Amygdala (tissue), 56 donors: Measurements from ENCODE around the gene SEC61B.

Source experiments
- DNase-seq, 56 donors: peaks; one replicate each; lab custom pipeline; 2025; lab: John Stamatoyannopoulos, UW

SEC61B gene

DNA sequence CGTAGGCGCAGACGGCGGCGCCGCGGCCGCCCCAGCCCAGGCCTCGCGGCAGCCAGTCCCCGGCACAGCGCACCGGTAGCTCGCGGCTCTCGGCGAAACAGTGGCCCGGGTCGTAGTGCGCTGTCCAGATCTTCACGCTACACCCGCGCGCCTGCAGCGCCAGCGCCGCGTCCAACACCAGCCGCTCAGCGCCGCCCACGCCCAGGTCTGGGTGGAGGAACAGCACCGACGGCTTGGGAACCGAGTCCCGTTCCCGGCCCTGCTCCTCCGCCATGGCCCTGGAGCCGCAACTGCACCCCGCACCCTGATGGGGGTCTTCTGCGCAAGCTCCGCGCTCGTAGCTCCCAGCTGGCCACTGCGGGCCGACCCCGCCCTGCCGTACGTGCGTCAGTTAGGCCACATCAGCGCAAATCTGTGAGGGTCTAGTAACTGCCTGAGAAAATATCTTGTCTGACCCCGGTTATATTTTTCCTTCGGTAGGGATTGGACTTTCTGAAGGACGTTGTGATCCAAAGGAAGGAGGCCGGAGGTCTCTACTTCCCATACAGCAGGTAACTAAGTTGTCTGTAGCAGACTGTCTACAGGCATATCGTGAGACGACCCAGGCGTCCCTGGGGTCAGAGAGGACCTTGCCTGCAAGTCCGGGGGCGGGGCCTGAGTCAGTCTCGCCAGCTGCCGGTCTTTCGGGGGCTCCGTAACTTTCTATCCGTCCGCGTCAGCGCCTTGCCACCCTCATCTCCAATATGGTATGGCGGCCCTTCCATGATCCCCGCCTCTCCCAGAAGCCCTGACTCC, at the start of gene SEC61B, which contains the start of gene ALG2:
Gene SEC61B (plus strand): TSS at position 662 of the 795 bp plus-strand sequence. CDS start 82 bp downstream, at position 744.
Gene ALG2 (minus strand): TSS at position 322 of the 795 bp plus-strand sequence. CDS start 48 bp downstream, at position 274.
- peak; percentile 68 to 97 (median 91) for DNase-seq

- DNase-seq = peak in 1 of 56 donors; percentile 19
Observed at GRCh38 chr9:99173570-99174504, 48.2 kb upstream of the SEC61B start.

DNA sequence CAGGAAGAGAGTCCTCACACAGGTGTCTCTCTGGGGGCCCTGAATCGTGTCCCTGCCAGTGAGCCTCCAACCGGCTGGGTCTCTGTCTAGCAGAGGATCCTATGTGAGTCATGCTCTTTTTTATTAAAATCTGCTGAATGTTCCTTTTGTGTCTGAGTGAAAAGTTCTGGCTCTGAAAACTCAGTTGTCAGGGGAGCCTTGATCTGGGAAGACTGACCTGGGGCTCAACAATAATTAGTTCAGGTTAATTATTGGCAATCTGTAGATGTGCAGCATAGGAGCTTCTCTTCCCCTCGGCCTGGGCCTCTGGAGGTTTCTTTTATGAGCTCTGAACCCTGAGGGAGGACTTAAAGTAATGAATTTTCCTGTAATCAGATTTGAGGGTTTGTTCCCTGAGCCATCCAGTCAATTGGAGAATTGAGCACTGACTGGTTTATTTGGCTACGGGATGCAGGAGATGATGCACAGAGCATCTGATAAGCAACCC, 45.5 kb upstream of the SEC61B start:
- DNase-seq = no peak

GRCh38 chr9:99177576-99178366, 44.3 kb upstream of the SEC61B start:
- DNase-seq = no peak

- no peak for DNase-seq
Observed at GRCh38 chr9:99178912-99179872, 42.9 kb upstream of the SEC61B start.

DNA sequence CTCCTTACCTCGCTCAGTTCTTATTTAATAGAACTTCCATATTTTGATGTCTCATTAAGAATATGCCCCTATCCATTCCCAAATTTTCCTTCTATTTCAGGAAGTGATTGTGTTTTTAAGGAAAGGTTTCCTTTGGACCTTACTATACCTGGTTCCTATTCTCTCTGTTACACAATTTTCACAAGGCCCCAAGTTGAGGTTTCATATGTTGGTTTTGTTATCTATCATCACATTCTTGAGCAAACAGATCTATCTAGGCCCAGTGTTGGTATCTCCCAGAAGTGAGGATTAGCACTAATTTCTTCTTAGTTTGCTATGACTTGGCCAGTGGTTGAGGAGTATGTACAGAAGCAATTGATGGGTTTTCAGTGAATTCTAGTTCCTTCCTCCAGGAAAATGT, 41.9 kb upstream of the SEC61B start:
- no peak for DNase-seq

DNA sequence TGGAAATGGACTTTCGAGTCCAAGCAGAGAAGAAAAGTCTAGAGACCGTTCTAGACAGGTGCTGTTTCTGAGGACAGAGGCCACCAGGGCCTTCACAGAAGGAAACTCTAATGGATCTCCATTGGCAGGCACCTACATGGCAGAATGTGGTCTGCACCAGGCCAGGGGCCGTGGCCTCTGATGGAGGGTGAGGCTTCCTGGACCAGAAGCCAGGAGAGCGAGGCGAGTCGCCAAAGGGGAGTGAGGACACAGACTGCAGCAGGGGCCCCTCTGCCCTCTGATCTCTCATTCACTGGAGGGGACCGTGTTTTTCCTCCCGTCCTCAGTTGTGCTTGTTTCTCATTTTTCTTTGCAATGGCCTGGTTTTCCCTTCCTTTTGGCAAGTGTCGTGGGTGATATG, 41.4 kb upstream of the SEC61B start:
- no peak for DNase-seq

DNA sequence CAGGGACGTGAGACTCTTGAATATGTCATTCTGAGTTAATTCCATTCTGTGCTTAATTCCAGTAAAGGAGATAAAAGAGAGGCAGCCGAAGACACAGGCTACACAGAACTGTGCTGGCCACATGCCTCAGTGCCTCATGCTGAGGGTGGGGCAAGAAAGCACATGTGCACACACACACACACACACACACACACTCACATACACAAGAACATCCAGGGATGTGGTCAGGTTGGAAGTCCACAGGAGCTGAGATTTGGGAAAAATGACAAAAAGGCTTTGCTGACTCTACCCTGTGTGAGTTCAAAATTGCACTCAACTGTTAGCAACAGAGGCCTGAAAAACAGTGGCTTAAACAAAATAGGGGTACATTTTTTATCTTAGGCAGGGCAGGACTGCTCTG, 40.9 kb upstream of the SEC61B start:
- no peak for DNase-seq

- no peak for DNase-seq
Observed at GRCh38 chr9:99181621-99182020, 40.5 kb upstream of the SEC61B start.

GRCh38 chr9:99182356-99182755, 39.7 kb upstream of the SEC61B start:
- no peak for DNase-seq

DNA sequence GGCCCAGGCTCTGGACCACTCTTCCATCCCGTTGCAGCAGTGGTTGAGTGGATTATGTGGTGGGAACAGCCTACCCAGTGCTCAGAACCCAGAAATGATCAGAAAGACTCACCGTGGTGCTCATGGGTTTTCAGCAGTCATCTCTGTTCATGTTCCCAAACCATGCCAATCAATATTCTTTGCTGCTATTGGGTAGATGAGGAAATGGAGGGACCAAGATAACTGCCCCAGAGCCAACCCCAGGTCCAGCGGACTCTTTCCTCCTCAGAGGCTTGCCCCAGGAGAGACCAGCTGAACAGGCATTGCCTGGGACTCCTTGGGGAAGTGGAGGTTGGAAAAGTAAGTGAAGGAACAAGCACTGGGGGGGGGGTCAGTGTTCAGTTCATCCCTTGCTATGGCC, 38.5 kb upstream of the SEC61B start:
- no peak for DNase-seq

GRCh38 chr9:99184110-99184474, 38.0 kb upstream of the SEC61B start:
- DNase-seq = no peak

DNA sequence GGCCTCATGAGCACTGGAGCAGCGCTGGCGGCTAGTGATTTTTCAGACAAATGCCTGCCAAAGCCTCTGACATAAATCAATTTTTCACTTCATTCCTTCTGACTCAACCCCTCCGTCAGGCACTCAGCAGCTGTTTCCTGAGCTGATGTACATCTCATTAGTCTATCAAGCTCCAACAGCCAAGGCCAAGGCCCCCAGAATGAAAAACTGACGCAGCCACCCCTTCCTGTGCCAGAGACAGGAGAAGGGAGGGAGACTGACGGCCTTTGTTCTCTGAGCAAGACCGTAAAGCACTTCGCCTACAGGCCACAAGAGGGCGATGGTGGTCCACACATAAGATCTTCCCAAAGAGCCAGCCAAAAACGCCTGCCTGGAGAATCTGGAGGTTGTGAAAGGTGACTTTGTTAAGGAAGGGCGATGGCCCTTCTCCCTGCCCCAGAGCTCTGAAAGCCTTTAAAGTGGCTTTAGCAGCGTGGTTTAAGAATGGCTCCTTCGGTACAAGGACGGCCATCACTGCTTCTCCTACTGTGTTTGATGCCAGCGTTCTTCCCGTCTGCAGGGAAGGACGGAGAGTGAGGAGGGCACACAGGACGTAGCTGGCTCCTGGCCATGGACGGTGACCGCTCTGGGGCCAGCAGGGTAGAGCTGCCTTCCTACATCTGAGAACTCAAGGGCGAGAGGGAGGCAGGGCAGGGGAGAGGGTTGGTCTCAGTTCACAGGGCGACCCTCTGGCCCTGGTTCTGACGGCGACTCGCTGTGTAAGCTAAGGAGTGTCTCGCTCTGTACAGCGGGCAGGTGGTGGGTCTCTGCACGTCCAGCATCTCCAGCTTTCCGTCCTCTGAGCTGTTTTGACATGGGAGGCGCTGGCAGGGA, 37.4 kb upstream of the SEC61B start:
- peak in 55 of 56 donors; percentile 4 to 94 (median 74) for DNase-seq

DNA sequence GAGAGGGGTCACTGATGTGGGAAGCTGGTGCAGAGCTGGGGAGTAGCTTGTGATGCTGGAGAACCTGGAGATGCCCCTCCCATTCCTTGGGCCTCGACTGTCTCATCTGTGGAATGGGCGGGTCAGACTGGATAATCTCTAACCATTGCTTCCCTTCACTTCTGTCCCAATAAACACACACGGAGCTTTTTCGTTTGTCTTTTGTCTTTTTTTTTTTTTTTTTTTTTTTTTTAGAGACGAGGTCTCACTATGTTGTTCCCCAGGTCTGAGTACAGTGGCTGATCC, 36.8 kb upstream of the SEC61B start:
- no peak for DNase-seq

DNA sequence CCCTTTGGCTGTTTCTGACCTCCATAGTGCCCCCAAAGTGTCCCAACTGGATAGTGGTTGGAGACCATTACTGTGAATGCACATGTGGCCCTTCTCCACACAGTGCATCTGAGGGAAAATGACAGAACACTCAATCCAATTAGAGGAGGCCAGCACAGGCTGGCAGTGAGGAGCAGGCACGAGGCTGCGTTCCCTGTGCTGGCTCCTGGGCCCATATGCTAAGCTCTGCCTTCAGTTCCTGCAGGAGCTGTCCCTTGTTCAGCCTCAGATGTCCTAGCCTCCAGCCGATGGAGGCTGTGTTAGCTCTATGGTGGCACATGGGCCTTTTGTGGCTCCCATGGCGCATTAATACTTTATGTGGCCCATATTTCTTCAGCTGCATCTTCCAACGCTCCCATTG, 36.1 kb upstream of the SEC61B start:
- DNase-seq = no peak

GRCh38 chr9:99187311-99187710, 34.8 kb upstream of the SEC61B start:
- DNase-seq = no peak

- DNase-seq = no peak
Observed at GRCh38 chr9:99189186-99189585, 32.9 kb upstream of the SEC61B start.

DNA sequence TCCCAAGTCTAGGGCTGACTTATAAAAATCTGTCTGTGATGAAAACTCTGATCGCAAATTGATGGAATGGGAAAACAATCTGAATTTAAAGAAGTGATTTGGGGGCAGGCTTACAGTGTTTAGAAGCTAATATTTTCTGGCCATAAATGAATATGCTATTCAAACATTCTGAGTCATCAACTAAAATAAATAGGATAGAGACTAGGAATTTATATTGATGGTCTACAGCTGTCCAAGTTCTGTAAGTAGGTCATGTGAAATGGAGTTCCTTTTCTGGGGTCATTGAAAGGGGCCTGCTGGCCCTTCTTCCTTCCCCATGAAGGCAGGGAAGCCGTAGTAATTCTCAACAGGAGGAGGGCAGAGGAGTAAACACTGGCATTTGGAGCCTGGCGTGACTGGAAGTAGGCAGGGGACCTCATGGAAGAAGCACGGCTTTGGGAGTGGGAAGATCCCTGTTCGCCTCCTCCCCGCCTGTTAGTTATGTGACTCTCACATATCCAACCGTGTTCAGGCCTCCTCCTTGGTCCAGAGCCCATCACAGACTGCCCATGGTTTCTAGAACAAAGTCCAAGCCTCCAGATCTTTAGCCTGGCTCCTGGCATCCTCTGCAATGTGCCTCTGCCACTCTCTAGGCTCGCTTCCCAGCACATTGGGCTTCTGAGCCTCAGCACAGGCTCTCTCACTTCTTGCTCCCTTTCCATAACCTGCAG, 32.0 kb upstream of the SEC61B start:
- DNase-seq = no peak
